ENCODE data around the gene WDR74. TPM values are rescaled to one million over a fixed set of nuclear protein-coding genes. Genes with fewer than 3 reads are reported as not detected.
A peak's percentile ranks its signal among the peaks of the same experiment; 100 is the strongest.

Gene WDR74
- total and polyA plus RNA-seq, 2 of the 13 experiments (the other 11 are each of a cell fraction or from before 2014, with no cell fraction given) = 77.0 to 83.3 TPM

DNA sequence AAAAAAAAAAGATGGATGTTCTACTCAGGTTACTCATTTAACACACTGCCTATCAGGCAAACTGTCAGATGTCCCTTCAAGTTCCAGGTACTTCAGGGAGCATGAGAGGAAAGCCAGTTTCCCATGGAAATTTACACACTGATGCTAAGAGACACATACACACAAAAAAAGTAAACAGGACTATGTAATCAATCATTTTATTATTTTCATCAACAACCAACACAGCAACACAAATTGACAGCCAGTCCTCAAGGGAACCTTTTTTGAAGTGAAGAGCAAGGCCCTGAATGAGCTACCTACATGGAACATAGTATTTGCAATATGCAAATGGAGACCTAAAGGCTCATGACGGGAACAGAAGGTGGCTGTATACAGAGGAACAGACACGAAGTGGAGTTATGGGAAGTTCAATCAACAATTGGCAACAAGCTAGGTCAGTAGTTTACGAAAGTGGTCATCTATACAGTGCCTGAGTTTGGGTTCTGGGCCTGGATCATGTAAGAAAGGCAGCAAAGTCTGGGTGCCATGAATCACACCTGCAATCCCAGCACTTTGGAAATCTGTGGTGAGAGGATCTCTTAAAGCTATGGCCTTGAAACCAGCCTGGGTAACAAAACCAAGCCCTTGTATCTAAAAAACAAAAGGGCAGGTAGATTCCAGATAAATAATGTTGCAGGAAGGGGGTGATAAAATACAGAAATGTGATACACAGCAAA is 12.6 kb upstream of the WDR74 start:
- Histone ChIP-seq H3K4me1 (ENCODE audit: insufficient read depth, low read length) (peaks cover 51% of the 10 kb centered on the region), H3K4me3 (replicated peaks in 1 of 3; ENCODE audit: insufficient read depth in 1 of 3, low read depth in 2 of 3, low read length in 3 of 3) (no peak overlapping the region), H3K27me3 (ENCODE audit: control insufficient read depth in 1 of 2, insufficient read depth in 2 of 2, low read length in 2 of 2) (no peaks in the 10 kb centered on the region; a peak in 1 of 5 replicates), H3K9ac (ENCODE audit: insufficient read depth, low read depth, low read length) (no peak overlapping the region; the same call in 1 of the 2 replicates), H4K20me1 (ENCODE audit: insufficient read depth, low read length) (peaks cover 37% of the 10 kb centered on the region), H3K9me3 (ENCODE audit: low read length) (no peaks in the 10 kb centered on the region), H3K79me2 (ENCODE audit: insufficient read depth, low read length) (peaks cover 42% of the 10 kb centered on the region), H3K36me3 (replicated peaks in 1 of 2; ENCODE audit: control insufficient read depth in 1 of 2, insufficient read depth in 2 of 2, low read length in 2 of 2) (peaks cover 11 to 33% of the 10 kb centered on the region in 2 experiments), H2AFZ (ENCODE audit: low read length) (no peak overlapping the region), H3K4me2 (ENCODE audit: low read depth, low read length) (peak overlapping the region; percentile 99; the same call in 1 of the 2 replicates), H3K27ac (ENCODE audit: extremely low read length, insufficient read depth, low read length) (peak overlapping the region; percentile 51)
- ChIA-PET POLR2A (interaction anchor here (1.2 to 9.4 kb wide), 10 partner anchors 9 to 98 kb away, joined by 3 to 362 read pairs (median 6); partner anchors contain the start of genes POLR2G, SLC3A2, STX5 and TEX54), CTCF (ENCODE audit: low intra/inter-chr PET ratio, low total read pairs) (no interaction called here)
- FAIRE-seq (no peak), DNase-seq (ENCODE audit: low spot score) (peak; percentile 50), ATAC-seq (peak; percentile 17)
- in situ Hi-C loops (cut with HindIII; ENCODE audit: extremely low pct_ligation_motif_present, low pct_unique_long_range_greater_than_20kb) = no loop called here
- intact Hi-C loops (cut with micrococcal nuclease; ENCODE audit: unreplicated experiment) = no loop called here
- 78% methylated on average over 3 of the region's 3 CpGs for WGBS (ENCODE audit: low lambda C conversion rate)
- no TSS peak for BruUV-seq (replicated peaks)
- TF ChIP-seq ZBTB3 (CRISPR knock-in tag; IDR thresholded peaks at IDR 0.05; ENCODE audit: borderline replicate concordance, low read depth) (no peak), POLR2AphosphoS2 (IDR thresholded peaks at IDR 0.05; ENCODE audit: low read depth, low read length) (no peak), ZNF143 (CRISPR knock-in tag; IDR thresholded peaks at IDR 0.05) (0 out of 2 replicates have a peak, but pooled peaks have one; percentile 4), ZNF768 (CRISPR knock-in tag; IDR thresholded peaks at IDR 0.05) (no peak), ZNF224 (CRISPR knock-in tag; IDR thresholded peaks at IDR 0.05) (no peak), RAD51 (IDR thresholded peaks at IDR 0.05; ENCODE audit: borderline replicate concordance) (no peak), SMC3 (IDR thresholded peaks at IDR 0.05; ENCODE audit: low read length) (no peak), KDM2A (CRISPR knock-in tag; IDR thresholded peaks at IDR 0.05; ENCODE audit: borderline replicate concordance, low read depth) (no peak), RBM22 (optimal IDR thresholded peaks at IDR 0.05; ENCODE audit: low read length) (peak; percentile 3), ZNF773 (CRISPR knock-in tag; IDR thresholded peaks at IDR 0.05; ENCODE audit: borderline replicate concordance) (no peak), TBX2 (CRISPR knock-in tag; IDR thresholded peaks at IDR 0.05; ENCODE audit: borderline replicate concordance) (no peak), POLR2AphosphoS5 (IDR thresholded peaks at IDR 0.05; ENCODE audit: low read depth, low read length) (peak; percentile 44; the same call in 1 of the 2 replicates), RBFOX2 (IDR thresholded peaks at IDR 0.05; ENCODE audit: low read depth, low read length) (peak; percentile 73), KDM3A (CRISPR knock-in tag; IDR thresholded peaks at IDR 0.05; ENCODE audit: low read depth) (no peak), ZMAT3 (CRISPR knock-in tag; conservative IDR thresholded peaks at IDR 0.05) (no peak), SMARCC2 (IDR thresholded peaks at IDR 0.05) (no peak), SNAI1 (CRISPR knock-in tag; IDR thresholded peaks at IDR 0.05; ENCODE audit: borderline replicate concordance) (no peak)
- TF ChIP-seq, protein P1, sequence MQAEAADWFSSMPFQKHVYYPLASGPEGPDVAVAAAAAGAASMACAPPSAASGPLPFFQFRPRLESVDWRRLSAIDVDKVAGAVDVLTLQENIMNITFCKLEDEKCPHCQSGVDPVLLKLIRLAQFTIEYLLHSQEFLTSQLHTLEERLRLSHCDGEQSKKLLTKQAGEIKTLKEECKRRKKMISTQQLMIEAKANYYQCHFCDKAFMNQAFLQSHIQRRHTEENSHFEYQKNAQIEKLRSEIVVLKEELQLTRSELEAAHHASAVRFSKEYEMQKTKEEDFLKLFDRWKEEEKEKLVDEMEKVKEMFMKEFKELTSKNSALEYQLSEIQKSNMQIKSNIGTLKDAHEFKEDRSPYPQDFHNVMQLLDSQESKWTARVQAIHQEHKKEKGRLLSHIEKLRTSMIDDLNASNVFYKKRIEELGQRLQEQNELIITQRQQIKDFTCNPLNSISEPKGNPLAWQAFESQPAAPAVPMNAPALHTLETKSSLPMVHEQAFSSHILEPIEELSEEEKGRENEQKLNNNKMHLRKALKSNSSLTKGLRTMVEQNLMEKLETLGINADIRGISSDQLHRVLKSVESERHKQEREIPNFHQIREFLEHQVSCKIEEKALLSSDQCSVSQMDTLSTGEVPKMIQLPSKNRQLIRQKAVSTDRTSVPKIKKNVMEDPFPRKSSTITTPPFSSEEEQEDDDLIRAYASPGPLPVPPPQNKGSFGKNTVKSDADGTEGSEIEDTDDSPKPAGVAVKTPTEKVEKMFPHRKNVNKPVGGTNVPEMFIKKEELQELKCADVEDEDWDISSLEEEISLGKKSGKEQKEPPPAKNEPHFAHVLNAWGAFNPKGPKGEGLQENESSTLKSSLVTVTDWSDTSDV (CRISPR knock-in tag; IDR thresholded peaks at IDR 0.05) = no peak
- TF ChIP-seq, protein P2, sequence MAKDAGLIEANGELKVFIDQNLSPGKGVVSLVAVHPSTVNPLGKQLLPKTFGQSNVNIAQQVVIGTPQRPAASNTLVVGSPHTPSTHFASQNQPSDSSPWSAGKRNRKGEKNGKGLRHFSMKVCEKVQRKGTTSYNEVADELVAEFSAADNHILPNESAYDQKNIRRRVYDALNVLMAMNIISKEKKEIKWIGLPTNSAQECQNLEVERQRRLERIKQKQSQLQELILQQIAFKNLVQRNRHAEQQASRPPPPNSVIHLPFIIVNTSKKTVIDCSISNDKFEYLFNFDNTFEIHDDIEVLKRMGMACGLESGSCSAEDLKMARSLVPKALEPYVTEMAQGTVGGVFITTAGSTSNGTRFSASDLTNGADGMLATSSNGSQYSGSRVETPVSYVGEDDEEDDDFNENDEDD (CRISPR knock-in tag; IDR thresholded peaks at IDR 0.05; ENCODE audit: borderline replicate concordance) = no peak
- TF ChIP-seq, protein P3, sequence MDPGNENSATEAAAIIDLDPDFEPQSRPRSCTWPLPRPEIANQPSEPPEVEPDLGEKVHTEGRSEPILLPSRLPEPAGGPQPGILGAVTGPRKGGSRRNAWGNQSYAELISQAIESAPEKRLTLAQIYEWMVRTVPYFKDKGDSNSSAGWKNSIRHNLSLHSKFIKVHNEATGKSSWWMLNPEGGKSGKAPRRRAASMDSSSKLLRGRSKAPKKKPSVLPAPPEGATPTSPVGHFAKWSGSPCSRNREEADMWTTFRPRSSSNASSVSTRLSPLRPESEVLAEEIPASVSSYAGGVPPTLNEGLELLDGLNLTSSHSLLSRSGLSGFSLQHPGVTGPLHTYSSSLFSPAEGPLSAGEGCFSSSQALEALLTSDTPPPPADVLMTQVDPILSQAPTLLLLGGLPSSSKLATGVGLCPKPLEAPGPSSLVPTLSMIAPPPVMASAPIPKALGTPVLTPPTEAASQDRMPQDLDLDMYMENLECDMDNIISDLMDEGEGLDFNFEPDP (CRISPR knock-in tag; conservative IDR thresholded peaks at IDR 0.05) = 0 out of 2 replicates have a peak, but pooled peaks have one; percentile 46

Data from HepG2 (cell line).